H1 (cell line): Measurements from ENCODE around the gene TMEM59L. TPM values are rescaled to one million over a fixed set of nuclear protein-coding genes. Genes with fewer than 3 reads are reported as not detected.

Experiments used
- CTCF ChIA-PET: fragments of 300-600 bp; sonication (Branson Sonifier 250); formaldehyde crosslinking; loops from one replicate; lab custom pipeline; 2021; ENCODE audit not compliant: partially characterized antibody; lab: Charles Lee
- POLR2A ChIA-PET: fragments of 300-600 bp; sonication (Branson Sonifier 250); formaldehyde crosslinking; loops from one replicate; lab custom pipeline; 2021; ENCODE audit warnings: inconsistent platforms; ENCODE audit not compliant: partially characterized antibody; lab: Charles Lee
- DNase-seq, 2 experiments: peaks; one replicate each; pipeline versions ENCODE4 v3.0.0 to v3.0.0-alpha.2; 2010 to 2022; ENCODE audit warnings: low spot score in 2 of 2, low read depth in 1 of 2, mixed read lengths in 1 of 2
- FAIRE-seq: peaks from 2 replicates; lab custom pipeline; 2011; peaks lifted over from hg19 to GRCh38; lab: Jason Lieb, UNC
- H2AFZ ChIP-seq: 2 replicates; pipeline ENCODE4 v1.8.1; 2012; ENCODE audit warnings: low read length, inconsistent platforms
- H2AK5ac ChIP-seq: 2 replicates; pipeline ENCODE4 v1.6.1; 2013; ENCODE audit warnings: low read depth, low read length
- H2BK120ac ChIP-seq: replicated peaks from 2 replicates; pipeline ENCODE3; 2013; ENCODE audit warnings: low read depth, low read length, inconsistent platforms
- H2BK12ac ChIP-seq: 2 replicates; pipeline ENCODE4 v1.6.1; 2013; ENCODE audit warnings: low read depth, low read length
- H2BK15ac ChIP-seq: 2 replicates; pipeline ENCODE4 v1.6.1; 2013; ENCODE audit warnings: low read length
- H2BK20ac ChIP-seq: 2 replicates; pipeline ENCODE4 v1.6.1; 2013; ENCODE audit warnings: low read length
- H2BK5ac ChIP-seq: 2 replicates; pipeline ENCODE4 v1.6.1; 2013; ENCODE audit warnings: low read depth, low read length
- H3K14ac ChIP-seq: 2 replicates; pipeline ENCODE4 v1.6.1; 2013; ENCODE audit warnings: inconsistent platforms; ENCODE audit not compliant: insufficient read length
- H3K18ac ChIP-seq: 2 replicates; pipeline ENCODE4 v1.6.1; 2013; ENCODE audit warnings: low read length; ENCODE audit errors: extremely low read depth
- H3K23ac ChIP-seq: 2 replicates; pipeline ENCODE4 v1.6.1; 2013; ENCODE audit warnings: inconsistent platforms; ENCODE audit not compliant: insufficient read length
- H3K23me2 ChIP-seq: 2 replicates; pipeline ENCODE4 v1.6.1; 2013; ENCODE audit warnings: low read depth, low read length
- H3K27ac ChIP-seq: 2 replicates; pipeline ENCODE4 v1.6.1; 2011; ENCODE audit warnings: low read depth, low read length, inconsistent platforms
- H3K27me3 ChIP-seq, 4 experiments: replicated peaks in 1 of 4; 1 replicate in 1 of 4; 2 replicates in 3 of 4; pipeline versions ENCODE4 v1.6.1 to v1.8.1; 2011 to 2013; ENCODE audit warnings: low read length in 3 of 4, mild to moderate bottlenecking in 3 of 4, inconsistent platforms in 2 of 4, mixed read lengths in 2 of 4, moderate library complexity in 1 of 4; ENCODE audit not compliant: control insufficient read depth in 3 of 4, insufficient read depth in 3 of 4; ENCODE audit errors: extremely low read depth in 1 of 4
- H3K36me3 ChIP-seq, 4 experiments: 2 replicates each; pipeline versions ENCODE4 v1.6.1 to v1.8.1; 2011 to 2013; ENCODE audit warnings: mild to moderate bottlenecking in 4 of 4, low read length in 3 of 4, moderate library complexity in 2 of 4, control low read depth in 1 of 4, inconsistent platforms in 1 of 4; ENCODE audit not compliant: insufficient read depth in 4 of 4, control insufficient read depth in 2 of 4
- H3K4ac ChIP-seq: replicated peaks from 2 replicates; pipeline ENCODE3; 2013; ENCODE audit warnings: low read length, low read depth, mixed read lengths, inconsistent platforms; ENCODE audit not compliant: insufficient read length
- H3K4me1 ChIP-seq, 4 experiments: replicated peaks in 1 of 4; 1 replicate in 1 of 4; 2 replicates in 3 of 4; pipeline versions ENCODE4 v1.6.1 to v1.8.1; 2011 to 2013; ENCODE audit warnings: low read length in 3 of 4, inconsistent platforms in 2 of 4, mixed read lengths in 1 of 4; ENCODE audit not compliant: insufficient read depth in 4 of 4, control insufficient read depth in 3 of 4
- H3K4me2 ChIP-seq, 2 experiments: 2 replicates each; pipeline versions ENCODE4 v1.6.1 to v1.8.1; 2011 to 2013; ENCODE audit warnings: low read depth in 2 of 2, low read length in 2 of 2, control low read depth in 1 of 2, inconsistent platforms in 1 of 2, mild to moderate bottlenecking in 1 of 2; ENCODE audit not compliant: insufficient read depth in 1 of 2
- H3K4me3 ChIP-seq, 4 experiments: fragments of 200-600, 300-600 bp in 1 of 4; sonication (generic), shearing (Covaris generic), sonication (Bioruptor Twin) in 1 of 4; 2 replicates each; pipeline versions ENCODE4 v1.5.1 to v1.8.1; 2011 to 2016; ENCODE audit warnings: low read length in 4 of 4, low read depth in 3 of 4, control low read depth in 2 of 4, inconsistent platforms in 2 of 4, mild to moderate bottlenecking in 2 of 4, mixed read lengths in 1 of 4, moderate library complexity in 1 of 4; ENCODE audit not compliant: insufficient read depth in 2 of 4; ENCODE audit errors: extremely low read depth in 1 of 4
- H3K56ac ChIP-seq: replicated peaks from 2 replicates; pipeline ENCODE3; 2013; ENCODE audit warnings: low read depth, mild to moderate bottlenecking, mixed read lengths, low read length, inconsistent platforms; ENCODE audit not compliant: insufficient read length
- H3K79me1 ChIP-seq: 2 replicates; pipeline ENCODE4 v1.6.1; 2013; ENCODE audit warnings: low read depth, low read length, control low read depth
- H3K79me2 ChIP-seq, 2 experiments: 2 replicates each; pipeline versions ENCODE4 v1.6.1 to v1.8.1; 2012 to 2013; ENCODE audit warnings: low read length in 2 of 2, mild to moderate bottlenecking in 2 of 2, inconsistent platforms in 1 of 2; ENCODE audit not compliant: insufficient read depth in 2 of 2, control insufficient read depth in 1 of 2
- H3K9ac ChIP-seq, 4 experiments: replicated peaks in 1 of 4; 1 replicate in 1 of 4; 2 replicates in 3 of 4; pipeline versions ENCODE4 v1.6.1 to v1.8.1; 2011 to 2013; ENCODE audit warnings: low read depth in 3 of 4, low read length in 3 of 4, control low read depth in 2 of 4, mild to moderate bottlenecking in 2 of 4, moderate library complexity in 2 of 4, inconsistent platforms in 1 of 4; ENCODE audit errors: extremely low read depth in 1 of 4
- H3K9me3 ChIP-seq, 2 experiments: 2 replicates each; pipeline versions ENCODE4 v1.6.1 to v1.8.1; 2012 to 2013; ENCODE audit warnings: mild to moderate bottlenecking in 2 of 2, moderate library complexity in 2 of 2, control low read depth in 1 of 2, inconsistent platforms in 1 of 2, low read depth in 1 of 2, low read length in 1 of 2, mixed read lengths in 1 of 2; ENCODE audit not compliant: insufficient read depth in 2 of 2
- H4K20me1 ChIP-seq, 2 experiments: replicated peaks in 1 of 2; 2 replicates each; pipeline versions ENCODE3 to v1.8.1; 2011 to 2013; ENCODE audit warnings: inconsistent platforms in 2 of 2, low read length in 2 of 2, mild to moderate bottlenecking in 1 of 2; ENCODE audit not compliant: insufficient read depth in 2 of 2, control insufficient read depth in 1 of 2
- H4K5ac ChIP-seq: 2 replicates; pipeline ENCODE4 v1.6.1; 2013; ENCODE audit warnings: low read length, low read depth, mixed read lengths, inconsistent platforms; ENCODE audit not compliant: insufficient read length
- H4K8ac ChIP-seq: 2 replicates; pipeline ENCODE4 v1.8.0; 2013; ENCODE audit warnings: mild to moderate bottlenecking, moderate library complexity, low read length, inconsistent platforms; ENCODE audit not compliant: insufficient read depth; ENCODE audit errors: extremely low read depth
- H4K91ac ChIP-seq: replicated peaks from 2 replicates; pipeline ENCODE3; 2013; ENCODE audit warnings: low read length, mixed read lengths, inconsistent platforms; ENCODE audit not compliant: insufficient read length
- CBX5 ChIP-seq: fragments of 300-800, 300-1000 bp; sonication (generic); IDR thresholded peaks from 2 replicates; pipeline ENCODE4 v1.7.1; 2016; ENCODE audit warnings: antibody characterized with exemption, low read length, low read depth
- CTBP2 ChIP-seq: IDR thresholded peaks from 2 replicates; pipeline ENCODE4 v1.7.0; 2011; ENCODE audit warnings: borderline replicate concordance, mild to moderate bottlenecking, moderate library complexity, mixed read lengths, low read length; ENCODE audit not compliant: insufficient read depth, insufficient read length
- HDAC6 ChIP-seq: IDR thresholded peaks from one replicate; pipeline ENCODE4 v1.7.1; 2012; ENCODE audit warnings: low read depth, mild to moderate bottlenecking, inconsistent platforms, low read length, moderate library complexity
- RBBP5 ChIP-seq: IDR thresholded peaks from 2 replicates; pipeline ENCODE4 v1.7.1; 2012; ENCODE audit warnings: low read depth, mild to moderate bottlenecking, inconsistent platforms, low read length, moderate library complexity, borderline replicate concordance
- TAF1 ChIP-seq: IDR thresholded peaks from 2 replicates; pipeline ENCODE4 v1.6.1; 2011; ENCODE audit warnings: mild to moderate bottlenecking, low read depth, low read length
- USF2 ChIP-seq: IDR thresholded peaks from 2 replicates; pipeline ENCODE4 v1.6.1; 2011; ENCODE audit warnings: low read length, improper control_type of control experiment
- WGBS, 2 experiments: shearing (Covaris generic) in 1 of 2; methylation state at CpG; one replicate each; pipeline versions ENCODE4 v1.1.6 to v1.1.7; 2013 to 2015; ENCODE audit warnings: low lambda C conversion rate in 2 of 2, mixed read lengths in 2 of 2, inconsistent platforms in 1 of 2, low coverage in 1 of 2, missing lambda C conversion rate in 1 of 2; ENCODE audit not compliant: insufficient replicate concordance in 2 of 2, insufficient coverage in 1 of 2, insufficient read length in 1 of 2; ENCODE audit errors: extremely low coverage in 1 of 2, missing lambda C conversion rate in 1 of 2; 5-methylcytosine and 5-hydroxymethylcytosine counted together
- polyA plus RNA-seq, 7 experiments: library from polyadenylated mRNA; depleted of rRNA in 3 of 7; stranded (reverse) in 5 of 7; unstranded in 2 of 7; fragments of >200 nt in 5 of 7; fragments of 200-250 nt in 2 of 7; gene quantifications; 1 replicate in 5 of 7; 2 replicates in 1 of 7; 4 replicates in 1 of 7; pipeline versions ENCODE4 v1.2.1 to v1.2.3, GENCODE V29; 2011 to 2013; ENCODE audit warnings: missing spikeins in 2 of 7, mixed read lengths in 2 of 7
- total RNA-seq: library from RNA; stranded (reverse); fragmentation: NEBNext Ultra II Directional; extraction: Animal tissue kit (Norgen Biotek cat#: 25700); gene quantifications from 2 replicates; pipeline ENCODE4 v1.2.1, GENCODE V29; 2021

TMEM59L gene
- total and polyA plus RNA-seq, 2 of the 8 experiments (the other 6 are each of a cell fraction or from before 2014, with no cell fraction given) = 4.0 to 12.2 TPM

- H2BK120ac ChIP-seq = peak overlapping the region; percentile 39
- WGBS, 2 experiments = 42% methylated on average over 2 of the region's 2 CpGs; no CpG with 5 or more reads in 1 of the 2 experiments
- H3K14ac ChIP-seq = no peak overlapping the region
- H2BK12ac ChIP-seq = peak overlapping the region; percentile 68; the same call in 1 of the 2 replicates
- ChIA-PET POLR2A (interaction anchor here (0.7 to 1.3 kb wide), 6 partner anchors 9 to 66 kb away, joined by 3 to 4 read pairs (median 3); no protein-coding TSS in a partner anchor), CTCF (interaction anchor here (0.6 to 1.7 kb wide), 6 partner anchors 11 to 134 kb away, joined by 3 to 5 read pairs (median 4); no protein-coding TSS in a partner anchor)
- no peak overlapping the region for H2AK5ac ChIP-seq
- TF ChIP-seq CBX5 (no peak), TAF1 (no peak), CTBP2 (no peak), USF2 (no peak), RBBP5 (no peak), HDAC6 (no peak)
- peak overlapping the region in 1 of 2 experiments; percentile 95; a peak in 2 of 4 replicates for H3K4me2 ChIP-seq
- FAIRE-seq = no peak
- H3K4me1 ChIP-seq = peaks cover 28 to 61% (median 41%) of the 10 kb centered on the region in 4 experiments
- peak overlapping the region; percentile 4; the same call in 1 of the 2 replicates for H2BK20ac ChIP-seq
- no peaks in the 10 kb centered on the region for H3K9me3 ChIP-seq
- H4K20me1 ChIP-seq = peaks cover 0 to 17% of the 10 kb centered on the region in 2 experiments
- no peak overlapping the region for H3K23ac ChIP-seq
- H3K23me2 ChIP-seq = peaks cover 24% of the 10 kb centered on the region
- H3K79me1 ChIP-seq = no peaks in the 10 kb centered on the region
- H4K5ac ChIP-seq = no peak overlapping the region
- peak overlapping the region; percentile 94; the same call in 1 of the 2 replicates for H2BK5ac ChIP-seq
- peak overlapping the region; percentile 96 for H4K91ac ChIP-seq
- H2AFZ ChIP-seq = no peak overlapping the region
- H3K27me3 ChIP-seq = peaks cover 86 to 96% (median 96%) of the 10 kb centered on the region in 4 experiments
- H3K9ac ChIP-seq = no peak overlapping the region
- no peak for DNase-seq
- H4K8ac ChIP-seq = no peak overlapping the region
- no peaks in the 10 kb centered on the region for H3K79me2 ChIP-seq
- H3K18ac ChIP-seq = no peak overlapping the region
- no peak overlapping the region for H3K27ac ChIP-seq
- H2BK15ac ChIP-seq = no peak overlapping the region
- no peak overlapping the region for H3K56ac ChIP-seq
- no peak overlapping the region for H3K4me3 ChIP-seq
- peaks cover 0 to 17% (median 0%) of the 10 kb centered on the region in 4 experiments; a peak in 1 of 8 replicates for H3K36me3 ChIP-seq
- no peak overlapping the region for H3K4ac ChIP-seq
Measured at GRCh38 chr19:18609717-18610051, 3.0 kb upstream of the TMEM59L start.
